Measurements from ENCODE around the gene CATSPER1. TPM values are rescaled to one million over a fixed set of nuclear protein-coding genes. Genes with fewer than 3 reads are reported as not detected.
"Not testable (repeated sequence)": the region's sequence is repeated elsewhere in the genome, so short reads cannot be mapped to it uniquely, and the experiment has no call there.

The CATSPER1 gene
- total RNA-seq, 6 experiments from 2014 or later, result 2.1 to 3.8 (median 2.7) TPM

GRCh38 chr11:66032957-66033735 lies 6.9 kb upstream of the CATSPER1 start:
- Mint-ChIP-seq H3K9me3 (peaks cover 7% of the 10 kb centered on the region), H3K27me3 (ENCODE audit: insufficient read depth) (peaks cover 11% of the 10 kb centered on the region), H3K4me1 (ENCODE audit: low read depth) (no peaks in the 10 kb centered on the region), H3K4me3 (no peak overlapping the region), H3K27ac (no peak overlapping the region), H3K36me3 (ENCODE audit: low read depth) (no peaks in the 10 kb centered on the region; the same call in 1 of the 2 replicates)
- DNase-seq, result no peak
- TF ChIP-seq, protein P1, sequence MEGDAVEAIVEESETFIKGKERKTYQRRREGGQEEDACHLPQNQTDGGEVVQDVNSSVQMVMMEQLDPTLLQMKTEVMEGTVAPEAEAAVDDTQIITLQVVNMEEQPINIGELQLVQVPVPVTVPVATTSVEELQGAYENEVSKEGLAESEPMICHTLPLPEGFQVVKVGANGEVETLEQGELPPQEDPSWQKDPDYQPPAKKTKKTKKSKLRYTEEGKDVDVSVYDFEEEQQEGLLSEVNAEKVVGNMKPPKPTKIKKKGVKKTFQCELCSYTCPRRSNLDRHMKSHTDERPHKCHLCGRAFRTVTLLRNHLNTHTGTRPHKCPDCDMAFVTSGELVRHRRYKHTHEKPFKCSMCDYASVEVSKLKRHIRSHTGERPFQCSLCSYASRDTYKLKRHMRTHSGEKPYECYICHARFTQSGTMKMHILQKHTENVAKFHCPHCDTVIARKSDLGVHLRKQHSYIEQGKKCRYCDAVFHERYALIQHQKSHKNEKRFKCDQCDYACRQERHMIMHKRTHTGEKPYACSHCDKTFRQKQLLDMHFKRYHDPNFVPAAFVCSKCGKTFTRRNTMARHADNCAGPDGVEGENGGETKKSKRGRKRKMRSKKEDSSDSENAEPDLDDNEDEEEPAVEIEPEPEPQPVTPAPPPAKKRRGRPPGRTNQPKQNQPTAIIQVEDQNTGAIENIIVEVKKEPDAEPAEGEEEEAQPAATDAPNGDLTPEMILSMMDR (IDR thresholded peaks at IDR 0.05), result no peak

DNA sequence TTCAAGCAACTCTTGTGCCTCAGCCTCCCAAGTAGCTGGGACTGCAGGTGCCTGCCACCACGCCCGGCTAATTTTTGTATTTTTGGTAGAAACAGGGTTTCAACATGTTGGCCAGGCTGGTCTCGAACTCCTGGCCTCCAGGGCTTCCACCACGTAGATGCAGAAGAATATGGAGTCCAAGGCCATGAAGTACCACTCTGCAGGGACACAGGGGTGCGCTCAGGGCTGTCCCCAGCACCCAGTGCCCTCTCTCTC lies 3.2 kb downstream of the CATSPER1 start:
- not testable (repeated sequence) for H3K4me3 Mint-ChIP-seq; DNase-seq; H3K9me3 Mint-ChIP-seq; H3K36me3 Mint-ChIP-seq (ENCODE audit: low read depth); H3K27me3 Mint-ChIP-seq (ENCODE audit: insufficient read depth); H3K27ac Mint-ChIP-seq
- H3K4me1 Mint-ChIP-seq (ENCODE audit: low read depth), result peaks cover 27% of the 10 kb centered on the region

DNA sequence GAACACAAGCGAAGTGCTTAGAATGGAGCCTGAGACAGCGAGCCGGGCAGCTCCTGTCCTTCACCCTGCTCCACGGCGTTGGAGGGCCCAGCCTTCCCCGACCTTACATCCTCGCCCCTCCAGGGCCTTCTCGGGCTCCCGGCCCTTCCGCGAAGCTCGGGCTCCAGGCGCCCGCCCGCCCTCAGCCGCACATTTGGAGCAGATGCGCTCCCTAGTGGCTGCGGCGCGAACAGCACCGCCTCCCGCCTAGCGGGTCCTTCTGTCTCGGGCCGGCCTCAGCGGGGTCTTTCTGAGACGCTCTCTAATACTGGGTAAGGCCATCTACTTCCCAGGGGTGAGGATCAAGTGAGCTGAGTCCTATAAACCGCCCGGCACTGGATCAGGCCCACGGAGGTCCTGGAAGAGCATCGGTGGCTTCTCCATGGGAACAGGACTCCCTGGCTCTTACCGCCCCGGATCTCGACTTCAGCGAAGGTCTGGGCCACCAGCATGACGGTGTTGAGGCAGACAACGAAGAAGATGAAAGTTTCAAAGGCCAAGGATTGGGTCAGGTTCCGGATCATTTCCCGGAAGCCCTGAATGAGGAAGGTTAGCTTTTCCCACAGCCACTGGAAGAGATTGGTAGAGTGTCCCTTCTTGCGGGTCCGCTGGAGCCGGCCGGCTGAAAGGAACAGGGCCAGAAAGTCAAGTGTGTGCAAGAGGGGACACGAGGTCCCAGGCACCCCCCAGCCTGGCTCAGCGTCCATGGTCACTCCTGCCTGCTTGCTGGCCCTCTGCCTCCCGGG lies 3.7 kb downstream of the CATSPER1 start:
- no peak overlapping the region for H3K27ac Mint-ChIP-seq
- DNase-seq, result peak; percentile 24
- no peaks in the 10 kb centered on the region; the same call in none of the 2 replicates for H3K27me3 Mint-ChIP-seq (ENCODE audit: insufficient read depth)
- TF ChIP-seq, protein P1 (IDR thresholded peaks at IDR 0.05), result peak; percentile 96
- no peaks in the 10 kb centered on the region for H3K36me3 Mint-ChIP-seq (ENCODE audit: low read depth)
- no peaks in the 10 kb centered on the region for H3K9me3 Mint-ChIP-seq
- H3K4me3 Mint-ChIP-seq, result peak overlapping the region; percentile 68
- H3K4me1 Mint-ChIP-seq (ENCODE audit: low read depth), result peaks cover 27% of the 10 kb centered on the region

DNA sequence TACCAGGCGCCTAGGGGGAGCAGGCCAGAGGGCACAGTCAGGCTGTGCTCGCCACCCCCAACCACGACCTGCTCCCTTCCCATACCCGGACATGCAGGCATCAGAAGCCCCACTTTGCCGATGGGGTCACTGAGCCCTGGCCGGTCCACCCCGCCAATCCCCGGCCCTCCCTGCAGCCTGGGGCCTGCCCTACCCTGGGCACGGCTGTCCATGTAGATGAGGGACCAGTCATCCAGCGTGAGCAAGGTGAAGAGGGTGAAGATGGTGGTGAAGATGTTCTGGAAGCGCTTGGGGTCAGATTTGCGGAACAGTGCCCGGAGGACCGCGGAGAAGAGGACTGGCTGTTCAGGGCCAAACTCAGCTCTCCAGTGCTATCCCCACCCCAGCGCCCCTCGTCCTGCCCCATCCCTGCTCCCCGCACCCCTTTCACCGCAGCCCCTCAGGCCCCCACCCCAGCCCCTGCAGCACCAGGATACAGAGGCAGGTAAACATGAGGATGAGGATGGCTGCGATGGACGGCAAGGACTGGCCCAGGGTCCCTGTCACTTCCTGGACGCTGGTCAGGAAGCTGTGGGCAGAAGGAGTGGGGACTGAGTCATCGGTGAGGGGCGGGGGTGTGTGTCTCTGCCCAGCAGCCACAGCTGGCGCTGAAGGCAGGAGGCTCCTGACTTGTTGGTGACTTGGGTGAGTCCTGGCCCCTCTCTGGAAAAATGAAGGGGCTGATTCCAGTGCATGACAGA lies 5.5 kb downstream of the CATSPER1 start:
- Mint-ChIP-seq H3K36me3 (ENCODE audit: low read depth) (no peaks in the 10 kb centered on the region), H3K4me1 (ENCODE audit: low read depth) (peaks cover 36% of the 10 kb centered on the region), H3K27ac (peak overlapping the region; percentile 78), H3K27me3 (ENCODE audit: insufficient read depth) (no peaks in the 10 kb centered on the region; the same call in 1 of the 2 replicates), H3K4me3 (peak overlapping the region; percentile 64), H3K9me3 (no peaks in the 10 kb centered on the region)
- DNase-seq, result peak; percentile 79
- TF ChIP-seq, protein P1 (IDR thresholded peaks at IDR 0.05), result no peak

- H3K4me1 Mint-ChIP-seq (ENCODE audit: low read depth), result peaks cover 42% of the 10 kb centered on the region
- peak overlapping the region; percentile 78; the same call in 1 of the 2 replicates for H3K27ac Mint-ChIP-seq
- H3K4me3 Mint-ChIP-seq, result no peak overlapping the region
Measured at GRCh38 chr11:66020212-66020611, 6.1 kb downstream of the CATSPER1 start.

More at GRCh38 chr11:66020212-66020611, 6.1 kb downstream of the CATSPER1 start:
- H3K27me3 Mint-ChIP-seq (ENCODE audit: insufficient read depth), result no peaks in the 10 kb centered on the region; the same call in 1 of the 2 replicates
- TF ChIP-seq, protein P1 (IDR thresholded peaks at IDR 0.05), result no peak
- DNase-seq, result no peak
- no peaks in the 10 kb centered on the region for H3K9me3 Mint-ChIP-seq
- H3K36me3 Mint-ChIP-seq (ENCODE audit: low read depth), result no peaks in the 10 kb centered on the region

Measured in HFFc6 (cell line).